Nephron (organoid): Measurements from ENCODE around the gene TENM4.
"Not testable (repeated sequence)": the region's sequence is repeated elsewhere in the genome, so short reads cannot be mapped to it uniquely, and the experiment has no call there.

Experiments used
- H3K27ac Mint-ChIP-seq, 3 experiments: 2 replicates each; pipeline ENCODE4 v1.8.0; 2020; ENCODE audit warnings: mixed read lengths in 3 of 3, mild to moderate bottlenecking in 2 of 3, moderate library complexity in 1 of 3
- H3K27me3 Mint-ChIP-seq: 2 replicates; pipeline ENCODE4 v1.8.0; 2021; ENCODE audit warnings: low read depth, mild to moderate bottlenecking, moderate library complexity, mixed read lengths
- H3K36me3 Mint-ChIP-seq: 2 replicates; pipeline ENCODE4 v1.8.0; 2020; ENCODE audit warnings: low read depth, mixed read lengths
- H3K4me1 Mint-ChIP-seq: 2 replicates; pipeline ENCODE4 v1.8.0; 2020; ENCODE audit warnings: mixed read lengths
- H3K4me3 Mint-ChIP-seq, 3 experiments: 2 replicates each; pipeline ENCODE4 v1.8.0; 2020; ENCODE audit warnings: mild to moderate bottlenecking in 3 of 3, mixed read lengths in 3 of 3, moderate library complexity in 2 of 3
- H3K9me3 Mint-ChIP-seq: 2 replicates; pipeline ENCODE4 v1.8.0; 2020; ENCODE audit warnings: mixed read lengths
- CTCF ChIP-seq, 3 experiments: fragments of 200-600 bp; sonication (generic); IDR thresholded peaks; one replicate each; pipeline ENCODE4 v1.5.0; 2021; ENCODE audit warnings: antibody characterized with exemption in 3 of 3; ENCODE audit not compliant: unreplicated experiment in 3 of 3

TENM4 gene

GRCh38 chr11:78830277-78830819 is 610.5 kb downstream of the TENM4 start:
- Mint-ChIP-seq H3K27ac (peak overlapping the region in 2 of 3 experiments; percentile 15 to 54), H3K27me3 (no peaks in the 10 kb centered on the region), H3K4me3 (no peak overlapping the region), H3K4me1 (peaks cover 50% of the 10 kb centered on the region), H3K36me3 (peaks cover 12% of the 10 kb centered on the region), H3K9me3 (no peaks in the 10 kb centered on the region)
- TF ChIP-seq CTCF (IDR thresholded peaks at IDR 0.05; ENCODE audit: unreplicated experiment in 3 of 3) = no peak

GRCh38 chr11:78829146-78829545 is 611.7 kb downstream of the TENM4 start:
- H3K4me1 Mint-ChIP-seq = peaks cover 44% of the 10 kb centered on the region
- H3K36me3 Mint-ChIP-seq = peaks cover 6% of the 10 kb centered on the region
- H3K27me3 Mint-ChIP-seq = no peaks in the 10 kb centered on the region
- no peak for TF ChIP-seq CTCF (IDR thresholded peaks at IDR 0.05; ENCODE audit: unreplicated experiment in 3 of 3)
- H3K9me3 Mint-ChIP-seq = no peaks in the 10 kb centered on the region
- H3K4me3 Mint-ChIP-seq = no peak overlapping the region
- peak overlapping the region in 1 of 3 experiments; percentile 5 for H3K27ac Mint-ChIP-seq

- Mint-ChIP-seq H3K27me3 (no peaks in the 10 kb centered on the region), H3K9me3 (no peaks in the 10 kb centered on the region), H3K4me1 (peaks cover 39% of the 10 kb centered on the region), H3K27ac (no peak overlapping the region), H3K36me3 (peaks cover 9% of the 10 kb centered on the region), H3K4me3 (no peak overlapping the region)
- TF ChIP-seq CTCF (IDR thresholded peaks at IDR 0.05; ENCODE audit: unreplicated experiment in 3 of 3) = no peak
Observed at GRCh38 chr11:78828676-78829075, 612.2 kb downstream of the TENM4 start.

- not testable (repeated sequence) for H3K4me3 Mint-ChIP-seq, H3K27me3 Mint-ChIP-seq, H3K27ac Mint-ChIP-seq, H3K9me3 Mint-ChIP-seq
- Mint-ChIP-seq H3K36me3 (peaks cover 20% of the 10 kb centered on the region), H3K4me1 (peaks cover 31% of the 10 kb centered on the region)
Observed at GRCh38 chr11:78827291-78827690, 613.5 kb downstream of the TENM4 start.

- no peaks in the 10 kb centered on the region for H3K9me3 Mint-ChIP-seq
- no peak for TF ChIP-seq CTCF (IDR thresholded peaks at IDR 0.05; ENCODE audit: unreplicated experiment in 3 of 3)
- peaks cover 22% of the 10 kb centered on the region for H3K4me1 Mint-ChIP-seq
- no peaks in the 10 kb centered on the region for H3K27me3 Mint-ChIP-seq
- H3K4me3 Mint-ChIP-seq = no peak overlapping the region
- peak overlapping the region; percentile 13 to 16 (median 15) for H3K27ac Mint-ChIP-seq
- peaks cover 27% of the 10 kb centered on the region for H3K36me3 Mint-ChIP-seq
Observed at GRCh38 chr11:78825591-78826020, 615.2 kb downstream of the TENM4 start.

GRCh38 chr11:78823588-78823987 is 617.2 kb downstream of the TENM4 start:
- Mint-ChIP-seq H3K27me3 (no peaks in the 10 kb centered on the region), H3K4me1 (peaks cover 26% of the 10 kb centered on the region), H3K36me3 (peaks cover 29% of the 10 kb centered on the region), H3K27ac (no peak overlapping the region), H3K9me3 (no peaks in the 10 kb centered on the region), H3K4me3 (no peak overlapping the region)
- no peak for TF ChIP-seq CTCF (IDR thresholded peaks at IDR 0.05; ENCODE audit: unreplicated experiment in 3 of 3)
